GM18520 (cell line): ENCODE data around the gene GDPD1.
"Not testable (repeated sequence)": the region's sequence is repeated elsewhere in the genome, so short reads cannot be mapped to it uniquely, and the experiment has no call there.

Experiments
- ATAC-seq: cut with Tn5 transposase; IDR thresholded peaks from one replicate; pipeline ENCODE4 v1.9.1; 2021; ENCODE audit not compliant: unreplicated experiment

GDPD1 gene

DNA sequence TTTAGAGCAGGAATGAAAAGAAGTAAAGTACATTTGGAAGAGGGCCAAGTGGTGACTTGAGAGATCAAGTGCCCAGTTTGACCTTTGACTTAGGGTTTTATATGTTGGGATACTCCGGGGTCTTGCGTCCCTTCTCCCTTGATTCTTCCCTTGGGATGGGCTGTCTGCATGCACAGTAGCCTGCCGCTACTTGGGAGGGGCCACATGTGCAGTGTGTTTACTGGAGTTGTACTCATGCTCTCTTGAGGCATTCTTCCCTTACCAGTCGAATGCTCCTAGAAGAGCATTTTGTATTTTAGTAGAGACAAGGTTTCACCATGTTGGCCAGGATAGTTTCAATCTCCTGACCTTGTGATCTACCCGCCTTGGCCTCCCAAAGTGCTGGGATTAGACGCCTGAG lies 23.8 kb downstream of the GDPD1 start:
- no peak for ATAC-seq

DNA sequence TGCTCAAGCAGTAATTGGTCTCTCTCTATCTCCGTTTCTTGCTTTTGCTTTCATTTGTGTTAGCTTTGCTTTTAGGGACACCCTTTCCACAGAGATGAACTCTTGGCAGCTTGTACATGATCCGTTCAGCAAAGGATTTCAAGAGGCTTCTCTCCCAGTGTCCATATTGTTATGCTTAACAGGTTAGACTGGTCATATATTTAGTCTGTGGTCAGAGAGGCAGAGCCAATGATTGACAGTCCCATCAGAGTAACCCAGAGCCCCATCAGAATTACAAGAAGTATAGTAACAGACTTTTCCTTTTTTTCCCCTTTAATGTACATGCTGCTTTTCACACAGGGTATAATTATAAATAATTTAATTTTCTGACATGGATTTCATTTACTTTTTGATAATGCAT lies 34.4 kb downstream of the GDPD1 start:
- ATAC-seq = no peak

DNA sequence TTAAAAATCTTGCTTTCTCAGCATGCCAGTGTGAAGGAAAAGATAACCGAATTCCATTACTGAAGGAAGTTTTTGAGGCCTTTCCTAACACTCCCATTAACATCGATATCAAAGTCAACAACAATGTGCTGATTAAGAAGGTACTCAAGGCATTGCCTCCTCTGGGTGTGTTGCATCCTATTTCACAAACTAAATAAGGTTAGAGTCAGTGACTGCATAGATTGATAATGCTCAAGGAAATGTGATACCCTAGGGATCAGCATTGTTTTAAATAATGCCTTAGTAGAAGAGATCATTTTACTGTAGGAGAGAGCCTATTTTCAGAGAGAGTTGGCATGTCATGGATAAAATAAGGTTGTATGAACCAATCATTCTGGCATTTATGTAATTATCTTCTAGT lies 36.8 kb downstream of the GDPD1 start:
- no peak for ATAC-seq

DNA sequence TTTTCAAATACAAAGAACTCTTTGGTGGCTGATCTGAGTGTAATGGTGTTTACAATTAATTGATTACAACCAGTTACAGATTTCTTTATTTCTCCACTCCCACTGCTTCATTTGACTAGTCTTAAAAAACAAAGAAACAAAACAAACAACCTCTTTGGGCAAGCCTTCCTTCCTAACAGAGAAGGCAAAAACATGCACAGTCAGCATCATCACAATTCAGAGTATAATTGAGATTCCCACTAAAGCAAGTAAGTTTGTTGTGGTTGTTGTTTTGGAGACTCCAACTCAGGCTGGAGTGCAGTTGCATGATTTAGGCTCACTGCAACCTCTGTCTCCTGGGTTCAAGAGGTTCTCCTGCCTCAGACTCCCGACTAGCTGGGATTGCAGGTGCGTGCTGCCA lies 40.4 kb downstream of the GDPD1 start:
- ATAC-seq = no peak

DNA sequence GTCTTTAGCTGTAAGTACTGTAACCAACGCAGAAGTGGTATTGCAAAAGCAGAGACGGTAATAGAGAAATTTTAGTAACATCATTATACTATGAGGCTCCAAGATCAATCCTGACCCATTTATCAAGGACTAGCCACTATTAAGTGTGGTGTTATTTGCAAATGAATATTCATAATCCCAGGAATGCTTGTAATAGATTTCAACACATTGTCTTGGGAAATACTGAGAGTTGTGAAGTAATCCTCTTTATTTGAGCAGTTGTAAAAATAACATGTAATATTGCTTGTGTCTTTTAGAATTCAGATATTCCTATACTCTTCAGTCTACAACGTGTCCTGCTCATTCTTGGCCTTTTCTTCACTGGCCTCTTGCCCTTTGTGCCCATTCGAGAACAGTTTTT lies 46.4 kb downstream of the GDPD1 start:
- no peak for ATAC-seq

DNA sequence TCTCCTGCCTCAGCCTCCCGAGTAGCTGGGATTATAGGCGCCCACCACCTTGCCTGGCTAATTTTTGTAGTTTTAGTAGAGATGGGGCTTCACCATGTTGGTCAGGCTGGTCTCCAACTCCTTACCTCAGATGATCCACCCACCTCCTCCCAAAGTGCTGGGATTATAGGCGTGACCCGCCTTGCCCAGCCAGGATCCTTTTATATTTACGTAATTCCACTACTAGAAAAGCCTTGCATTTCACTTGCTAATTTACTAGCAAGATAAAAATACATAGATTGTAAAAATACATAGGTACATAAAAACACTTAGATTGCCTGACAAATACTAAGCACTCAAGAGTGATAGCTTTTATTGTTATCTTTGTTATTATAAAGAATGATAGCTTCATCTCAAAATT lies 47.5 kb downstream of the GDPD1 start:
- no peak for ATAC-seq

DNA sequence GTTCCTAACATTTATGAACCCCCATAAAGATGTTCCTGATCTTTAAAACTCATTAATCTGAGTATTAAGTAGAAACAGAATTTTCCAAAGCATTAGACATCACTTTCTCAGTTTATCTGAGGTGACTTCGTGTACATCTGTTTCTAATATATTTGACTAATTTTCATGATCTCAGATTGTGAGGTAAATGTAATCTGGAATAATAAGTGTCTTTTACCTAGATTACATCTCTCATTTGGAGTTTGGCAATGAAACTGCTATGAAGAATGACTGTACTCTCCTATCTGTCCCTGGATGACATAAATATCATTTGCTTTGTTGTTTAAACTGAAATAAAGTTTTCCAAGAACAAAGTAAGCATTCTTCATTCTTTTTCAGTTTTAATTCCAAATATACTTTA lies 55.3 kb downstream of the GDPD1 start:
- ATAC-seq = no peak

DNA sequence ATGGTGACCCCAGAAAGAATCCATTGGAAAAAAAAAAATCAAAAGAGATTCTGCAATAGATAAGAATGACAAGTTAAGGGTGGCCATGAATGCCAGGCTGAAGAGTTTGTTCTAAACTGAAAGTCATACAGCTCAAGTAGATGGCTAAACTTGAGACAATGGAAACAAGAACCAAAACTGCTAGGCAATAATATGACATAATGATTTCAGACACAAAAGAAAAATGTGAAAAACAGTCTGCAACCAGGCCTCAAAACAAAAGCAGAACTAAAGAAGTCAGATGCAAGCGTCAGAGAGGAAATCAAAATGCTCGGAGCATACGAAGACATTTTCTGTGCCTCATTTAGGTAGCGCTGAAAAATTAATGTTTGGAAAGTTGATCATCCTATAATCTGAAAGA lies 56.7 kb downstream of the GDPD1 start:
- peak; percentile 64 for ATAC-seq

DNA sequence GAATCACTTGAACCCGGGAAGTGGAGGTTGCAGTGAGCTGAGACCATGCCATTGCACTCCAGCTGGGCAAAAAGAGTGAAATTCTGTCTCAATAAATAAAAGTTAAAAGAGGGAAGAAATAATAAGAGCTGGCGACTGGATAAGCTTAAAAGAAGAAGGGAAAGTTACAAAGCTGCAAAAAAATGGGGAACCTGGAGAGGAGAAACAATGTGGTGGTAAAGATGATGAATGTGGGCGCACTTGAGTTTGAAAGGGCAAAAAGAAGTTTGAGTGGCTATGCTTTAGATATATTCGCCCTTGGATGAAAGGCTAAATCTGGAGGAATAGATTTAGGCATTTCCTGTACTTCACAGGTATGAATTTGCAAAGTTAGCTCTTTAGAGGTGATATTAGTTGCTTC lies 58.1 kb downstream of the GDPD1 start:
- no peak for ATAC-seq

DNA sequence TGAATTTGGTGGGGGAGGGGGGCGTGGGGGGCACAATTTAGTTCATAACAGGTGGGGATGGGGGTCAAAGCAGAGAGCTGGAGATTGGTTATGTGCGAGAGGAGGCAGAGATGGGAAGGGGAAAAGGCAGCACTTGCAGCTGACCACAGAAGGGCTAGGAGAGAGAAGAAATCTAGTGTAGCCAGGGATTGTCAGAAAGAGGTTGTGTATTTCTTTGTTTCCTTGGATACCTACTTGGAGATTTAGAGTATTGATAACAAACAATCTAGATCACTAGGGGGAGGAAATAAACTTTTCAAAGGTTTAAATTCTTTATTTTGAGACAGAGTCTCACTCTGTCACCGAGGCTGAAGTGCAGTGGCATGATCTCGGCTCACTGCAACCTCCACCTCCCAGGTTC lies 64.0 kb downstream of the GDPD1 start:
- ATAC-seq = no peak

DNA sequence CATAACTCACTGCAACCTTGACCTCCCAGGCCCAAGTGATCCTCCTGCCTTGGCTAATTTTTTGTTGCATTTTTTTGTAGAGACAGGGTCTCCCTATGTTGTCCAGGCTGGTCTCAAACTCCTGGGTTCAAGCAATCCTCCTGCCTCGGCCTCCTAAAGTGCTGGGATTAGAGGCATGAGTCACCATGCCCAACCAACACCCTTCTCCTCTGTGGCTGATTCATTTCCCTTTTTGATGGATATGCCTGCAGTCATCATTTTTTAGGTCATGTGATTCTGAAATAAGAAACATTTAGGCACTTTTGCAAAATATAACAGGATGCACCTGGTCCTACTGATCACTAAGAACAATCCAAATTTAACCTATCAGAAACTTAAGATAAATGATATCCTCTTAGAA lies 67.1 kb downstream of the GDPD1 start:
- no peak for ATAC-seq

DNA sequence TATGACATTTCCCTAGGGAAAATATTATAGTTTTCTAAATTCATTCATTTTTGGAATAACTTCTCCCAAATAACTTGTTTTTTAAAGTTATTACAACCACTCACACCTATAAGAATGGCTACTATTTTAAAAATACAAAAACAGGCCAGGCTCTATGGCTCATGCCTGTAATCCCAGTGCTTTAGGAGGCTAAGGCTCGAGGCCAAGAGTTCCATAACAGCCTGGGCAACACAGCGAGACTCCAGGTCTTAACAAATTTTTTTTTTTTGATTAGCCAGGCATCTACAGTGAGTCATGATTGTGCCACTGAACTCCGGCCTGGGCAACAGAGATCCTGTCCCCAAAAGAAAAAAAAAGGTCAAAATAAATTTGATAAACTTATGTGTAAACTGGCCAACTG lies 67.6 kb downstream of the GDPD1 start:
- ATAC-seq = no peak

DNA sequence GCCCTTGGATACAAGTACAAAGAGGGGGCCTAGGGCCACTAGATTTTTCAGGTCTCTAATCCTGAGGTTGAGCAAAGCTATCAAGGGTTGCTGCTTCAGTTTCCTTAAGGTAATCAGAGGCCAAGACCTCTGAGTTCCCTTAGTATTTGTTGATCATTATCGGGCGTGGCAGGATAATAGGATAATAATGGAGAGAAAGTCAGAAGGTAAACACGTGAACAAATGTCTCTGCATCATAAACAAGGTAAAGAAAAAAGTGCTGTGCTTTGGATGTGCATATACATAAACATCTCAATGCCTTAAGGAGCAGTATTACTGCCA lies 69.6 kb downstream of the GDPD1 start:
- no peak for ATAC-seq

DNA sequence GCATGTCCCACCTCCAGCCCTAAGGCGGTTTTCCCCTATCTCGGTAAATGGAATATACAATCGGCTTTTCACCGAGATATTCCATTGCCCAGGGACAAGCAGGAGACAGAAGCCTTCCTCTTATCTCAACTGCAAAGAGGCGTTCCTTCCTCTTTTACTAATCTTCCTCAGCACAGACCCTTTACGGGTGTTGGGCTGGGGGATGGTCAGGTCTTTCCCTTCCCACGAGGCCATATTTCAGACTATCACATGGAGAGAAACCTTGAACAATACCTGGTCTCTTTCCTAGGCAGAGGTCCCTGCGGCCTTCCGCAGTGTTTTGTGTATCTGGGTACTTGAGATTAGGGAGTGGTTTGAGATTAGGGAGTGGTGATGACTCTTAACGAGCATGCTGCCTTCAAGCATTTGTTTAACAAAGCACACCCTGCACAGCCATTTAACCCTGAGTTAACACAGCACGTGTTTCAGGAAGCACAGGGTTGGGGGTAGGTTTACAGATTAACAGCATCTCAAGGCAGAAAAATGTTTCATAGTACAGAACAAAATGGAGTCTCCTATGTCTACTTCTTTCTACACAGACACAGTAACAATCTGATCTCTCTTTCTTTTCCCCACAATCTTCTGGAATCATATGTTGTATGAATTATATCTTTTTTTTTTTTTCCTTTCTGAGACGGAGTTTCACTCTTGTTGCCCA lies 70.1 kb downstream of the GDPD1 start:
- ATAC-seq = not testable (repeated sequence)

DNA sequence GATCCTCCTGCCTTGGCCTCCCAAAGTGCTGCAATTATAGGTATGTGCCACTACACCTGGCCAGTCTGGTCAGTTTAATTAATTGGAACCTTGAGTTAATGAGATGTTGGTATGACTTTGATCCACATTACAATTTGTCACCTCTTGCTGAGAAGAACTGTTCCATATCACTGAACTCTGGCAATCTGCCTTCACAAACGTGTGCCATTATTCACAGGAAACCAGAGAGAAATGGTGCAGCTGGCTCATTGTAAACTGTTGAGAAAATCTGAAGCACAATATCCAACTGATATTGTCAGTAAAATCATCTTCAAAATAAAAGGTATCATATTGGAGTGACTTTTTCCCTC lies 71.8 kb downstream of the GDPD1 start:
- ATAC-seq = no peak

DNA sequence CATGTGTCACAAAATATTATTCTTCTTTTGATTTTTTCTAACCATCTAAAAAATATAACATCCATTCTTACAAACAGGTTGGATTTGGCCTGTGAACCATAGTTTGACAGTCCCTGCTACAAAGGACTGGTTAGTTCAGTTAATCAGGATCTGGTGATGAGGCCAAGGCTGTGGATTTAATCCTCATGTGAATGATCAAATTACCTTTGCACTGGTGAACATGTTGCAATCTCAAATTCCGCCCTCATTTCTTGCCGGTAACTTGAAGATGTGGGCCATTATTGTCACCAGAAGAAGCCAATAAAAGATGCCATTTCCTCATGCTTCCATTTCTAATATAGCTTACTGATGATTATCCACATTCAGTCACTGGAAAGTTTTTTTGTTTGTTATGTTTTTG lies 75.9 kb downstream of the GDPD1 start:
- no peak for ATAC-seq

DNA sequence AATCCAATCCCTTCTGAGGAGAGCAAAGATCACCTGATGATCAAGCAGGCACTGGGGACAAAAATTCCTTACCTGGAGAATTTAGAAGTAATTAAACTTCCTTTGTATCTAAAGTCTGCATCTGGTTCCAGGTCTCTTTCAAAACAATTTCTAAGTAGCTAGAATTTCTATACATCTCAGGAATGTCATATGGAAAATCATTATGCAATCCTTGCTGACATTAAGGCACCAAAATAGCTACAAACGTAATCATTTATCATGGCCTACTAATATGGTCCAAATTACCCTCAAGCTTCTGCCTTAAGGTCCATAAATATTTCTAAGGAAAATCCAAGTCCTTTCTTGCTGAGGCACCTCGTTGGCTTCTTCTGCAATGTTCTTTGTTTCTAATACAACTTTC lies 78.2 kb downstream of the GDPD1 start:
- ATAC-seq = no peak

DNA sequence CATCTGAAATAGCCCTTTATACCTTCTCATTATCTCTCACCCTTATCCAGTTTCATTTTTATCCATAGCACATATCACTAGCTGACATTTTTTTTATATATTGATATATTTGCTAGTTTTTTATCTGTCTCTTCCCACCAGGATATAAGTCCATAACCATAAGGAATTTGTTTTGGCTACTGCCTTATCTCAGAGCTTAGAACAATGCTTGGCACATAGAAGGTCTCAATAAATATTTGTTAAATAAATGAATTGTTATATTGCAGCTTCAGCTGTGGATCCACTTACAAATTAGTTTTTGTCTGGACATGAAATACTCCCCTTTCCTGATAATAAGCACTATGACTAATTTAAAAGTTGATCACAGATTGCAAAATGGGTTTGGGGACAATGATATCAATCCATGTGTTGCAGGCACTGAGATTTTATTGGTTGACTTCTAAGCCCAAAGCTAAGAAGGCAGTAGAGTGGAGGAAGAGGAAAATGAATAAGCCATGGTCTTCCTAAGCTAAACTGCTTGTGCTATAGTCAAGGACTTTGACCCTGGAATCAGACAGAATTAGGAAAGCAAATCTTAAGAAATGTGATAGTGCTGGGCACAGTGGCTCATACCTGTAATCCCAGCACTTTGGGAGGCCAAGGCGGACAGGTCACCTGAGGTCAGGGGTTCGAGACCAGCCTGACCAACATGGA lies 79.2 kb downstream of the GDPD1 start:
- no peak for ATAC-seq

DNA sequence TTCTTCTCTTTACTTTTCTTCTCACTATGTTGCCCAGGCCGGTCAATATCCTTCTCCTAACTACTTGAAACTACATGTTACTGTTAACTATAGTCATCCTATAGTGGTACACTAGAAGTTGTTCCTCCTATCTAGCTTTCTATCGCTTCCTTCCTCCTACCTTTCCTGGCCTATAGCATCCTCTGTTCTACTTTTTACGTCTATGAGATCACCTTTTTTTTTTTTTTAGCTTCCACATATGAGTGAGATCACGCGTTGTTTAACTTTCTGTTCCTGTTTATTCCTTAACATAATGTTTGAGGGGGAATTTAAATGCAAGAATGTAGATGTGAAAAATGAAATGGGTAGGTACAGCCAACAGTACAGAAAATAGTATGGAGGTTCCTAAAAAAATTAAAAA lies 80.6 kb downstream of the GDPD1 start:
- no peak for ATAC-seq

DNA sequence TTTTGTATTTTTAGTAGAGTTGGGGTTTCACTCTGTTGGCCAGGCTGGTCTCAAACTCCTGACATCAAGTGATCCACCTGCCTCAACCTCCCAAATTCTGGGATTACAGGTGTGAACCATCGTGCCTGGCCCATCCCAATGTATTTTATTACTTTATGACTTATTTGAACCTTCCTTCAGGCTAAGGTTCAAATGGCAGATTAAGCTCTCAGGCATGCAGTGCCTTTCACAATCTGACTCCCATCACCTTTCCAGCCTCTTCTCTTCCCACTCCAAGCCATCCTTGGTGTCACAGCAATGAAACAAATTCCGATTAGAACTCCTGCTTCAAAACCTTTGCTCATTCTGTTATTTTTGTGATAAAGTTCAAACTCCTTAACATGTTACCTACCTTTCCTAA lies 84.5 kb downstream of the GDPD1 start:
- no peak for ATAC-seq

DNA sequence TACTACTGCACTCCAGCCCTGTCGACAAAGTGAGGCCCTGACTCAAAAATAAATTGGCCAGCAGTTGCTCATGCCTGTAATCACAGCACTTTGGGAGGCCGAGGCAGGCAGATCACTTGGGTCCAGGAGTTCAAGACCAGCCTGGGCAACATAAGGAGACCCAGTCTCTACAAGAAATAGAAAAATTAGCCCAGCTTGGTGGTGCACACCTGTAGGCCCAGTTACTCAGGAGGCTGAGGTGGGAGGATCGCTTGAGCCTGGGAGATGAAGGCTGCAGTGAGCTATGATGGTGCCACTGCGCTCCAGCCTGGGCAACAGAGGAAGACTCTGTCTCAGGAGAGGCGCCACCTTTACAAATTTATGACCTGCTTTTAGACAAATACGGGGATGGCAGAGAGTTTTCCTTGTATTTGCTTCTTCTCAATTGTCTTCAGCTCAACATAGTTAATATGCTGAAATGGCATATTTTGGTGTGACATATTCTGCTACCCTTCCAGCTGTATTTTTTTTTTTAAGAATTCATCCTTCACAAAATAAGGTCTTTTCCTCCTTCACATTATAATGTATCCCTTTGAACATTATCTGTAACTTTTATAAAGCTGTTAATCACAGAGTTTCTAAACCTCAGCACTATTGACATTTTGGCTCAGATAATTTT lies 90.1 kb downstream of the GDPD1 start:
- ATAC-seq = no peak

DNA sequence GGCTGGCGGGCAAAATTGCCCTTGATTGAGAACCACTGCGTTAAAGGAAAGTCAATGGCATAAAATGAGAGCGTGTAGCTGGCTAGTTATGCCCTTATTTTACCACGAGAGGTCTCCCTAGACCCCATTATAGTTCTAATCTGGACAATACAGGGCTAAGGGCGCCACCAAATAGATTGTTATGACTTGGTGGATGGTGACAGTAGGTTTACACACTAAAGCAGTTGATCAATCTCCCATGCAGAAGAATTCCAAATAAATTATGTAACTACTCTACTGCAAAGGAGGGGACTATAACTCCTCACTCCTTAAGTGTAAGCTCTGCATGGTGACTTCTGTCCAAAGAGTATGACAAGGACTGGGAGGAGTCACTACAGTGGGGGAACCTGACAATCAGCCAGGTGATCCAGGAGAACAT lies 90.7 kb downstream of the GDPD1 start:
- ATAC-seq = no peak

DNA sequence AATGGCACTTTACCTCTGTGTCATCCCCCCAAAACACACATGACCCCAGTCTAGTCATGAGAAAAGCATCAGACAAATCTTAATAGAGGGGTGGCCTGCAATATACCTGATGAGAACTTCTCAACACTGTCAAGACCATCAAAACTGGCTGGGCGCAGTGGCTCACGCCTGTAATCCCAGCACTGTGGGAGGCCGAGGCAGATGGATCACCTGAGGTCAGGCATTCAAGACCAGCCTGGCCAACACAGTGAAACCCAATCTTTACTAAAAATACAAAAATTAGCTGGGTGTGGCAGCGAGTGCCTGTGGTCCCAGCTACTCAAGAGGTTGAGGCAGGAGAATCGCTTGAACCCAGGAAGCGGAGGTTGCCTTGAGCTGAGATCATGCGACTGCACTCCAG lies 91.2 kb downstream of the GDPD1 start:
- ATAC-seq = not testable (repeated sequence)
